ENCODE results near the gene SMNDC1. TPM values are rescaled to one million over a fixed set of nuclear protein-coding genes. Genes with fewer than 3 reads are reported as not detected.
"Not testable (repeated sequence)": the region's sequence is repeated elsewhere in the genome, so short reads cannot be mapped to it uniquely, and the experiment has no call there.

Gene SMNDC1
- polyA plus RNA-seq (ENCODE audit: insufficient read length in 3 of 3): 10 to 100 TPM; 48.0 to 55.2 (median 48.8) TPM

DNA sequence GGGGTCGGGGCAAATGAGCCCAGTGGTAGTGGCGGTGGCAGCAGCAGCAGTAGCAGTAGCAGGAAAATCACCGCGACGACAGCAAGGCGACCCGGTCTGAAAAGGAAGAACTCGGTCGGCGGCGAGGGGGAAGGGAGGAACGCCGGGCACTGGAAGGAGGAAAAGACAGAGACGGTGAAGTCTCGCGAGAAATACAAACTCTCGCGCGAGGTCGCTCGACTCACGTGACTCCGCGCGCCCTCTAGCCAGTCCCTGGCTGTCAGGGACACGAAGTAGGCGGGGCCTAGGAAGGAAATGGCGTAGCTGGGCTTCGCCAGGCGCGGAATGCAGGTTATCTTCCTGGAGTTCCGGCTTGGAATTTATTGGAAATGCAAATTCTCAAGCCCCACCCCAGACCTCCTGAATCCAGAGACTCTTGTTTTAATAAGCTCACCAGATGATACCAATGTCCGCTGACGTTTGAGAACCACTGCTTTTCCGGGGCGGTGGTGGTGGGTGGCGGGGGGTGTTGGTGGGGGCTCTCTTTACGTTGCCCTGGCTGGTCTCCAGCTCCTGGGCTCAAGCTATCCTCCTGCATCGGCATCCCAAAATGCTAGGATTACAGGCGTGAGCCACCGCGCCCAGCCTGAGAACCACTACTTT is at the start of gene SMNDC1:
TSS of gene SMNDC1 (minus strand) at position 141 of the 642 bp plus-strand sequence. CDS start 1,333 bp downstream, outside the sequence.
- peak; percentile 96 to 98 (median 96) for DNase-seq (ENCODE audit: low read depth in 3 of 3, low spot score in 2 of 3)

DNA sequence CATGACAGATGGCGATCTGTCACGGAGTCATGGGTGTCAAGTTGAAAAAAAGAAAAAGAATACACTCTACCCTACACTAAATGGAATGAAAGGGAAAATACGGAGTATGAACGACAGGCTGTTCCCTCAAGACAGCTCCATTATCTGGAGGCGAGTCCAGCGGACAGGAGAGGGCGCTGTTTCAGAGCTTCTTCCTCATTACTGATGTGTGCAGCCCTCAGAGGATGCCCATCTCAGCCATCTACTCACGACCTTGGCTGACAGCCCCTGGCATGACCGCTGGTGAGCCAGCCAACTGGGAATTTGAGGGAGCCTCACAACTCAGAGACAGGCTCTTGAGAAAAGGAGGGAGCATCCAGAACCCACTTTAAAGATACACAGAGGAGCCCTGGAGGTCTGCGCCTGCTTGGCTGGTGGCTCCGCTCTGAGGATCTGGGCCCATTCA is 49.6 kb upstream of the SMNDC1 start:
- peak; percentile 36 to 62 (median 61) for DNase-seq (ENCODE audit: low read depth in 3 of 3, low spot score in 2 of 3)

DNA sequence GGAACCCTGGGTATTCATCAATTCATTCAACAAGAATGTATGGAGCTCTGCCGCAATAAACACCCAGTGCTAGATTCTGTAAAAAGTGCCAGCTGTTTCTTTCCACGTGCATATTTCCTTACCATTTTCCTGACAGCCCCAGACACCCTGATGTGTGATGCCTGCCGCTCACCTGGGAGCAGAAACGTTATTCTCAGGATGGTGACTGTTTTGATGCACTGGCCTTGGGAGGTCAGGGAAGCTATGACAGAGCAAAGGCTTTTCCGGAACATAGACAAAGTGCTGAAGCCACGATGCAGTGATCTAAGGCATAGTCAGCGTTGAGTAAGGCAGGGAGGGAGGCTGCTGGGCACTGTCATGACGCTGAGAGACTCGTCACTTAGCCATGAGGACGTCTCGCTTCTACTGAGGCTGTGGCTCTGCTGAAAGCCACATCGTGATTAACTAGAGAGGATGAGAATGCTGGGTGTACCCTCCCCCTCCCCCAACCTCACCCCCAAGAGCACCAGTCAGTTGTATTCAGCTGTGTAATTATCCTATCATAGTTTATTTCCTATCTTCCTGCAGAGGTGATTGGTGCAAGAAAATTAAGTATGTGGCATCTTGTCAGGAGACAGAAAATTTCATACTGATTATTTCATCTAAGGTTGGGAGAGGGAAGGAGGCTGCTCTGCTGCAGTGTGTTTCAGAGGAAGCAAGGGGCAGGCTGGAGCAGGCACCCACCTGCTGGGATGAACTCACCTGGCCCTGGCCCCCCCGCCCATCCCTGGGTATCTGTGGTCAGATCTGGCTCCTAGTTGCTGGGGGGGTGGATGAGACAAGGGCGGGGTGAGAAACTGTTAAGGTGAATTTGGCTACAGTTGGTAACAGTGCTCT is 48.8 kb upstream of the SMNDC1 start:
- no peak for DNase-seq (ENCODE audit: low read depth in 3 of 3, low spot score in 2 of 3)

DNA sequence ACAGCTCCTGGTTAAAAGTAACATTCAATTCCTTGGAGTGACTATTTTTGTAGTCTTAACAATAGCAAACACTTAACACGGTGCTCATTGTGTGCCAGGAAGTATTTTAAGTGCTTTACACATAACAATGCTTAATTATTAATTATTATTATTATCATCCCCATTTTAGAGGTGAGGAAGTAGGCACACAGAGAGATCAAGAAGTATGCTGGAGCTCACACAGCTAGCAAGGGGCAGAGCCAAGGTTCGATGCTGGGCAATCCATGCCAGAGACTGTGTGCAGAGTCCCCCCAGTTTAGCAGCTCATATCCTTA is 48.2 kb upstream of the SMNDC1 start:
- no peak for DNase-seq (ENCODE audit: low read depth in 3 of 3, low spot score in 2 of 3)

DNA sequence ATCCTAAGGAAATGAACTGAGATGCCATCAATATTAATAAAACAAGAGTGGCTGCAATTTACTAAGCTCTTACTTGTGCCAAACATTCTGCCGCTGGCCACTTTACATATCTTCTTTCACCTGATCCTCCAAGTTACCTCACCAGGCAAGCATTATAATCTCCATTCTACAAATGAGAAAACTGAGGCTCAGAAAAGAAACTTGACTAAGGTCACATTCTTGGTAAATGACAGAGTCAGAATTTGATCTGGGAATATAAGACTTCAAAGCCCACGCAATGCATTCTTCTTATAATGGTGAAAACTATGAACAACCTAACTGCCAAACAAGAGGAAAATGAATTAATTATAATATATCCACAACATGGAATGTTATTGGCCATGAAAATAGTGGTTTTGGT is 46.1 kb upstream of the SMNDC1 start:
- no peak for DNase-seq (ENCODE audit: low read depth in 3 of 3, low spot score in 2 of 3)

DNA sequence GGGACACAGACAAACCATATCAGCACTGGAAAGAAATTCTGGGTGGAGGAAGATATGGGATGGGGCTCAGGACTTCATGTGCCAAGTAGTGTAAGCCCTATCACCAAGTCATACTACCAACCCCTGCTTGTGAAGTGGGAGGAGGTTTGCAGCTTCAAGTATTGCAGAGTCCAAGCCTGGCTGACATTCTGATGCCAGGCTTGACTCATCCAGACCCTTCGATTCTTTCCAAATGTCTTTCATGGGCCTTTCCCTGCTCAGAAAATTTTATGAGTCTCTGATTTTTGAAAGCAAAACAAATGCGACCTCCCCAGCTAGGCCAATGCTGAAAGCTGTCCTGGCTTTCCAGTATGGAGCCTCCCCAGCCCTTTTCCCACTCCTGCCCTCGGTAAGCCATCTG is 45.1 kb upstream of the SMNDC1 start:
- no peak for DNase-seq (ENCODE audit: low read depth in 3 of 3, low spot score in 2 of 3)

DNA sequence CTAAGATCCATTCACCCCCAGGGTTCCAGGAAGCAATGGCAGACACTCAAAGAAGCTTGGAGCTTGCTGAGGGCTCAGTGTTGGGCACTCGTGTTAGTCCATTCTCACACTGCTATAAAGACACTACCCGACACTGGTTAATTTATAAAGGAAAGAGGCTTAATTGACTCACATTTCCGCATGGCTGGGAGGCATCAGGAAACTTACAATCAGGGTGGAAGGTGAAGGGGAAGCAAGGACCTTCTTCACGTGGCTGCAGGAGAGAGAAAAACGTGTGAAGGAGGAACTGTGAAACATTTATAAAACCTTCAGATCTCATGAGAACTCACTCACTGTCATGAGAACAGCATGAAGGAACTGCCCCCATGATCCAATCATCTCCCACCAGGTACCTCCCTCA is 44.7 kb upstream of the SMNDC1 start:
- no peak for DNase-seq (ENCODE audit: low read depth in 3 of 3, low spot score in 2 of 3)

DNA sequence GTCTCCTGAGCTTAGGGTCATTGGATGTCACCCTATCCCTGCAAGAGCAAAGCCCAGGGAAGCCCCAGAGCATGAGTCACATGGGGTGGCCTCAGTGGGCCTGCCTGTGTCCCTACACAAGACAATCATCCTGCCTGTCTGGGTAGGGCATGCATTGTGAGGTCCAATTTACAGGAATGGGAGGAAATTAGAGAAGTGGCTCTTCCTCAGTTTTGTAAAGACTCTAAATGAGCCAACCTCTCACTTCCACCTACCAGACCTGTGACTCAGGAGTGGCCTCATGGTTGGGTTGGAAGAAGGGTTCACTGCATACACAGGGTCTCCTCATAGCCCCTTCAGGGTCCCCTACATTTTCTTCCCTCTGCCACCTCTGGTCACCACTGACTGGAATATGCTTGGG is 43.6 kb upstream of the SMNDC1 start:
- no peak for DNase-seq (ENCODE audit: low read depth in 3 of 3, low spot score in 2 of 3)

DNA sequence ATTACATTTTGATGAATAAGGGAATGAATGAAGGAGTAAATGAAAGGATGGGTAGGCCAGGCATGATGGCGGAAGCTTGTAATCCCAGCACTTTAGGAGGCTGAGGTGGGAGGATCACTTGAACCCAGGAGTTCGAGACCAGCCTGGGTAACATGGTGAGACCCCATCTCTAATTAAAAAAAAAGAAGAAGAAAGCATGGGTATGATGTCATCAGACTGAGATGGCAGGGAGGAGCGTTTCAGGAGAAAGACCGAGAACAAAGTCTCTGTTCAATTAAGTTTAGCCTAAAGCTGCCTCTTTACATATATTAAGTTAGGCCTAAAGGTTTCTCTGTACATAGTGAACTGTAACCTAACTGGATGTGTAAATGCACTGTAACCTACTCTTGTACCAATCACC is 42.2 kb upstream of the SMNDC1 start:
- DNase-seq (ENCODE audit: low read depth in 3 of 3, low spot score in 2 of 3): no peak

DNA sequence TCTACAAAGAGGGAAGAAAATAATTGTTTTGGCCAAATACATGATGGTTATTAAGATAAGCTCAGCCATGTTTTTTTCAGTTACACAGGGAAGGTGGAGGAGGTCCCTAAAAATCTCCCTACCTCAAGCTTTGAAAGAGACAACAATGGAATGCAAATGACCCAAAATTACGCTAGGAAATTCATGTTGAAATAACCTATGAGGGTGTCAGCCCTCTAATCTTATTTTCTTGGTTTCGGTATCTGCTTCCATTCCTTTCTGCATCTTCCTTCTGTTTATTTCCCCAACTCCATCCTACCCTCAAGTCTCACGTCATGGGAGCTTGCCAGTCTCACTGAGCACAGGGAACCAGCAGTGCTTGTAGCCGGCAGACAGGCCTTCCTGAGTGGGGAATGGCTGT is 40.6 kb upstream of the SMNDC1 start:
- DNase-seq (ENCODE audit: low read depth in 3 of 3, low spot score in 2 of 3): no peak

DNA sequence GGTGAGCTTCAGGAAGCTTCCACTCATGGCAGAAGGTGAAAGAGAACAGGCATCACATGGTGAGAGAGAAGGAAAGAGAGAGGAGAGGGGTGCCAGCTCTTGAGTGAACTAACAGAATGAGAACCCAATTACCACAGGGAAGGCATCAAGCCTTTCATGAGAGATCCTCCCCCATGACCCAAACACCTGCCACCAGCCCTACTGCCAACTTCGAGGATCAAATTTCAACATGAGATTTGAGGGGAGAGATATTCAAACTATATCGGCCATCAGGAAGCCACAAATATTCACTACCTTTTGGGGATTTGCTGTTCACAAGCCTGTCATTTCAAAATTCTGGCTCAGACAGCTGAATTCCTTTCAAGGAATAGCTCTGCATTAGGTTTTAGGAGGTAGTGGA is 39.9 kb upstream of the SMNDC1 start:
- DNase-seq (ENCODE audit: low read depth in 3 of 3, low spot score in 2 of 3): no peak

DNA sequence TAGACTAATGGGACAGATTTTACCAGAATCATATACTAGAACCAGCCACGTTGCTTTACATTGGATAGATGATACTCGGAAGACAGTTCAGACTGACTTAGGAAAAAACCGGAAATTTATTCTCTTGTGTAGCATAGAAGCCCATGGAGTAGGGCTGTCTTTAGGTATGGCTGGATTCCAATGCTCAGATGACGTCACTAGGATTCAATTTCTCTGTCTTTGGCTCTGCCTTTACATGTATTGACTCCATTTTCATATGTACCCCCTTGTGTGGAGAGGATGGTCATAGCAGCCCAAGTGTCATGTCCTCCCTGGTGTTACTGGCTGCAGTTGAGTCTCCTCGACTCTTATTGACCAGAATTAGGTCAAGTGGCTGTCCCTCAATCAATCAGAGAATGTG is 39.2 kb upstream of the SMNDC1 start:
- no peak for DNase-seq (ENCODE audit: low read depth in 3 of 3, low spot score in 2 of 3)

DNA sequence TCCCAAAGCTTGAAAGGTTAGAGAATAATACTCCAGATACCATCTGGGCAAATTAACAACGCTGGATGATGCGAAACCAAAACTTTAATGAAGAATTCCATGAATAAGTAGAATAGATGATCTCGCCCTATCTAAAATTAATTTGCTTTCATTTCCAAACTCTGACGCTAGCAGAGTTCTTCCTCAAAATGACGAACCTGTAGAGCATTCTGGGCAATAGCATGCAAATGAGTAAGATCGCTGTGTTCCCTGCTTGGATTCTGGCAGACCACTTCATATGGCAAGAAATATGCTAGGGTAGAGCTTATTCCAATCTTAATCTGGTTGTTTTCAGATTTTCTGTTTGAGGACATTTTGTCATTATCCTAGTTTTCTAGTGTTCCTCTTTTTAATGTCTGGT is 36.1 kb upstream of the SMNDC1 start:
- no peak for DNase-seq (ENCODE audit: low read depth in 3 of 3, low spot score in 2 of 3)

DNA sequence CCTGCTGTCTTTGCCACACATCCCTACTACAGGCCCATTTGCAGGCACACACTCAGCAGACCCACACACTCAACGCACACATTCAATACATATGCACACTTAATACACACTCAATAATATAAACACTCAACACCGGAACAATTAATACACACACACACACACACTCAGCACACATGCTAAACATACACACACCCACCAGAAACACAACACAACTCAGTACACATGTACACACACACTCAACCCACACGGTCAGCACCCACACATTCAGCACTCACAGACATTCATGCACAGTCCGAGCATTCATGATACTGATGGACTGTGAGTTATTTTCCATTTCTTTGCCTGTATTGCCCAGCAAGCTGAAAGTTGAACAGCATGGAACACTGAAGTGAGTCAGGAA is 35.4 kb upstream of the SMNDC1 start:
- DNase-seq (ENCODE audit: low read depth in 3 of 3, low spot score in 2 of 3): no peak

DNA sequence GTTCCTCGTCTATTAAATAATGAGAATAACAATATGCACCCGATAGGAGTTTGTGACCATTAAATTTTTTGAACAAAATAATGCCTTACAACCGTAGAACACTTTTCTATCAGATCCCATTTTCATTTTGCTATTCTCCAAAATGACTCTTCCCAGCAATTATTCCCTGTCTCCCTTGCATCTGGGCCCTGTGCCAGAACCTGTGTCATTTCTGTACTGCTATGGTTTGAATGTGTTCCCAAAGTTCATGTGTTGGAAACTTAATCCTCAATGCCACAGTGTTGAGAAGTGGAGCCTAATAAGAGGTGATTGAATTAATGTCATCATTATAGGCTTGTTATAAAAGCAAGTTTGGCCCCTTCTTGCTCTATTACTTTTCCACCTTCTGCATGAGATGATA is 33.2 kb upstream of the SMNDC1 start:
- no peak for DNase-seq (ENCODE audit: low read depth in 3 of 3, low spot score in 2 of 3)

DNA sequence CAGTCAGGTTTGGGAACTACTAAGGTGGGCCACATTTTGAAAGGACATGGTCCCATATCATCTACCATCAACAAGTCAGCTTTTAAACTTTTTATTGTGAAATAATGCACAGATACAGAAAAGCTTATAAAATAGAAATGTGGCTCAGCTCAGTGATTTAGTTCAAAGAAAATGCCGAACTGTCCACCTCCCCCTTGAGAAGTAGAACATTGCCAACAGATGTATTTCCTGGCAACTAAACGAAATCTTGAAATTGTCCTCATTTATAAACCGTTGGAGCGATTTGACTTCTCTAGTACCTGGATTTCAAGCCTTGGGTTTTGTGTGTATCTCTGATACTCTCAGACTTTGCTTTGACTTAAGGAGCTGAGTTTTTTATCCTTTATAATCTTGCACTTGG is 32.7 kb upstream of the SMNDC1 start:
- no peak for DNase-seq (ENCODE audit: low read depth in 3 of 3, low spot score in 2 of 3)

DNA sequence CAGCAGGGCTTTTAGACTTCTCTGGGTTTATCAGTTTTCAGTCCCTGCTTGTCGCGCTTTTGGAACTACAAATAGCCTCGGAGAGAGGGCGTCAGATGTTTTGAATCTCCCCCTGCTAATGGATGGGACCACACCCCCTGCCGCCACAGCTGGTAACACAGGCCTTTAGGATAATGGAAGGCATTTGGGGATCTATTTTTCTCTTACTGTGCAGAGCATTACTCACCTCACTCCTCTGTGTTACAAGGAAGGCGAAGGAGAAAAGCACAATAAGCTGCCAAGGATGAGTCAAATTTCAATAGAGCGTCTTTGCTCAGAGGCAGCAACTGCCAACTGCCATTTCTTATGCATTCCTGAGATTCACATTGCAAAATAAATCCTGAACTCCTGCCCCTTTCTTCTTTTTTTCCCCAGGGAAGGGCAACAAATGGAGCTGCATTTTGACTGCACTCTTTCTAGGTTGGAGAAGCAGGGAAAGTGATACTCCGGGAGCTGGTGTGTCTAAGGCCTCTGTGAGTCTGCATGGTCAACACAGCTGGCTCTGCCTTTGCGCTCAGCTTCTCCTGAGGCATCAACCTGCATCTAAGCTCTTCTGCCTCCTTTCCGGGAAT is 31.5 kb upstream of the SMNDC1 start:
- no peak for DNase-seq (ENCODE audit: low read depth in 3 of 3, low spot score in 2 of 3)

DNA sequence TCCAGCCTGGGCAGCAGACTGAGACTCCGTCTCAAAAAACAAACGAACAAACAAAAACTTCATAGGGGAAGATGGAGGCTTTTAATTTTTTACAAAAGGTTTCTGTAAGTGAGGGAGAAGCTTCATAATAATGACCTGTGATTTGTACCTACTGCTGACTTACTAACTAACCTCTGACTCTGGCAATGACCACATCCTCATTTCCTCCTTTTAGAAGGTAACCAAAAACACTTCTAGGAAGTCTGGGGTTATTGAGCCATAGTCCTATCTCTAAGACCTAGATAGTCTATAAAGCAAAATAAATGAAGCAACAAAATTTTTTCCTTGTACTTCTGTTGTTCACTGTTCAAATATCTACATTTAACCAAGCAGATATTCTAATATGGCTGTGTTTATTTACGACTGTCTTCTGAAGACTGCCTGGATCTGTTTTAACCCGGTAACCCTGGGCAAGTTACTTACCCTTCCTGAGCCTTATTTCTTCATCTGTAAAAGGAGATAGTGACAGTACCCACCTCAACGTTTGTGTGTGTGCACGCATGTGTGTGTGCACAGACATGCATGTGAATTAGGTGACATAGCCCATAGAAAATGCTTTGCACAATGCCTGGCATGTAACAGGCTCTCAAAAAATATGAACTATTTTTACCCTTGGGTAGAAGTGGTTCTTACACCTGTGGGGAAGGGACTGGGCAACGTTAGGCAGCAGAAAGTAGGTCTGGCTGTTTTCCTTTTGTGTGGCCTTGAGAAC is 30.8 kb upstream of the SMNDC1 start:
- DNase-seq (ENCODE audit: low read depth in 3 of 3, low spot score in 2 of 3): no peak

DNA sequence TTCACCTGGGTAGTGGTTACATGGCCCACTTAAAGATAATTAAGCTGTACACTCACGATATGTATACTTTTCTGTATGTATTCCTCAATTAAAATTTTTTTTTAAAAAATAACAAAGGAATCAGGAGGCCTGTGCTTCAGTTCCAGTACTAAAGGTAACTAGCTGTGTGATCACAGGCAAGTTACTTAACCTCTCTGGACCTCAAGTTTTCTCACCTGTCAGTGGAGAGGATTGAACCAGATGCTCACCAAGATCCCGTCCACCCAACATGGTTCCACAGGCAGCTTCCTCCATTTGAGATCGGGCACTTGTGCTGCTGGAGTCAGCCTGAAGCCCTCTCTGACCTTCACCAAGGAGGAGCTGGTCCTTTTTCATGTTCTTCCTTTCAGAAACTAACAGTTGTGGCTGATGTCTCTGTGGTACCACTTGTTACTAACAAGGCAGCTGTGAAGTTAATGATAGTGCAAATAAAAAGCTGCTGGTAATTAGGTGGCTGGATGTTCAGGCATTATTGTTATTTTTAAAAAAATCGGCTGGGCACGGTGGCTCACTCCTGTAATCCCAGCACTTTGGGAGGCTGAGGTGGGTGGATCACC is 29.4 kb upstream of the SMNDC1 start:
- DNase-seq (ENCODE audit: low read depth in 3 of 3, low spot score in 2 of 3): no peak

DNA sequence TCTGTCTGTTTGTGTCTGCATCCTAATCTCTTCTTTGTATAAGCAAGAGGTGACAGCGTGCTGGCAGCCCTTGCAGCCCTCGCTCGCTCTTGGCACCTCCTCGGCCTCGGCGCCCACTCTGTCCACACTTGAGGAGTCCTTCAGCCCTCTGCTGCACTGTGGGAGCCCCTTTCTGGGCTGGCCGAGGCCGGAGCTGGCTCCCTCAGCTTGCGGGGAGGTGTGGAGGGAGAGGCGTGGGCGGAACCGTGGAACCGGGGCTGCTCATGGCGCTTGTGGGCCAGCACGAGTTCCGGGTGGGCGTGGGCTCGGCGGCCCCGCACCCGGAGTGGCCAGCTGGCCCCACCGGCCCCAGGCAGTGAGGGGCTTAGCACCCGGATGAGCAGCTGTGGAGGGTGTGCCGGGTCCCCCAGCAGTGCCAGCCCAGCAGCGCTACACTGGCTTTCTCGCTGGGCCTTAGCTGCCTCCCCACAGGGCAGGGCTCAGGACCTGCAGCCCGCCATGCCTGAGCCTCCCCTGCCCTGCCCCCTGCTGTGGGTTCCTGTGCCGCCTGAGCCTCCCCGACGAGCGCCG is 26.6 kb upstream of the SMNDC1 start:
- DNase-seq (ENCODE audit: low read depth in 3 of 3, low spot score in 2 of 3): not testable (repeated sequence)
